Endothelial cell of umbilical vein (primary cell): ENCODE results near the gene IGF1. TPM values are rescaled to one million over a fixed set of nuclear protein-coding genes. Genes with fewer than 3 reads are reported as not detected.

ENCODE experiments used
- BruUV-seq: library from RNA; stranded (reverse); fragments of 400-500 nt; replicated peaks from 2 replicates; lab custom pipeline; 2021; lab: Mats Ljungman, UMichigan
- CTCF ChIA-PET: fragments of 300-600, 350-600 bp; sonication (Branson Sonifier 250); formaldehyde crosslinking; loops from one replicate; lab custom pipeline; 2021; ENCODE audit warnings: antibody characterized with exemption, inconsistent platforms; lab: Charles Lee
- POLR2A ChIA-PET: fragments of 300-600, 350-600 bp; sonication (Branson Sonifier 250); formaldehyde crosslinking; loops from one replicate; lab custom pipeline; 2021; ENCODE audit warnings: antibody characterized with exemption, inconsistent platforms; lab: Charles Lee
- DNase-seq: peaks from one replicate; pipeline ENCODE4 v3.0.0-alpha.2; 2011; ENCODE audit warnings: low read depth, low spot score
- FAIRE-seq: peaks from 2 replicates; lab custom pipeline; 2011; peaks lifted over from hg19 to GRCh38; lab: Jason Lieb, UNC
- H2AFZ ChIP-seq: 2 replicates; pipeline ENCODE4 v1.6.0; 2012; ENCODE audit warnings: low read depth, low read length, control low read depth, inconsistent platforms
- H3K27ac ChIP-seq: 2 replicates; pipeline ENCODE4 v1.5.1; 2011; ENCODE audit warnings: low read depth, mild to moderate bottlenecking, control low read depth, low read length, moderate library complexity; ENCODE audit not compliant: insufficient read depth
- H3K27me3 ChIP-seq, 2 experiments: 2 replicates each; pipeline versions ENCODE4 v1.6.0 to v1.6.1; 2011; ENCODE audit warnings: low read length in 2 of 2, mixed read lengths in 1 of 2; ENCODE audit not compliant: control insufficient read depth in 2 of 2, insufficient read depth in 2 of 2
- H3K36me3 ChIP-seq, 2 experiments: 2 replicates in 1 of 2; 3 replicates in 1 of 2; pipeline ENCODE4 v1.5.1; 2011; ENCODE audit warnings: low read length in 2 of 2, mild to moderate bottlenecking in 1 of 2, moderate library complexity in 1 of 2; ENCODE audit not compliant: control insufficient read depth in 2 of 2, insufficient read depth in 2 of 2; ENCODE audit errors: extremely low read depth in 1 of 2
- H3K4me1 ChIP-seq: 3 replicates; pipeline ENCODE4 v1.5.1; 2011; ENCODE audit warnings: mild to moderate bottlenecking, low read length; ENCODE audit not compliant: control insufficient read depth, insufficient read depth; ENCODE audit errors: extremely low read depth
- H3K4me2 ChIP-seq: 2 replicates; pipeline ENCODE4 v1.6.1; 2011; ENCODE audit warnings: low read length, control low read depth, mixed read lengths; ENCODE audit not compliant: insufficient read depth
- H3K4me3 ChIP-seq, 3 experiments: fragments of 200-600 bp in 1 of 3; sonication (generic), shearing (Covaris generic) in 1 of 3; replicated peaks in 1 of 3; 2 replicates each; pipeline ENCODE4 v1.5.1; 2011 to 2016; ENCODE audit warnings: control low read depth in 3 of 3, low read length in 3 of 3, mild to moderate bottlenecking in 2 of 3, inconsistent platforms in 1 of 3, low read depth in 1 of 3, moderate library complexity in 1 of 3; ENCODE audit not compliant: insufficient read depth in 1 of 3
- H3K79me2 ChIP-seq: 2 replicates; pipeline ENCODE4 v1.6.0; 2012; ENCODE audit warnings: low read length, inconsistent platforms; ENCODE audit not compliant: control insufficient read depth, insufficient read depth
- H3K9ac ChIP-seq: replicated peaks from 2 replicates; pipeline ENCODE3; 2011; ENCODE audit warnings: low read length, control low read depth; ENCODE audit not compliant: insufficient read depth; ENCODE audit errors: extremely low read depth
- H3K9me1 ChIP-seq: replicated peaks from 3 replicates; pipeline ENCODE4 v1.6.0; 2011; ENCODE audit warnings: mild to moderate bottlenecking, low read length; ENCODE audit not compliant: control insufficient read depth, insufficient read depth; ENCODE audit errors: extremely low read depth
- H3K9me3 ChIP-seq: replicated peaks from 2 replicates; pipeline ENCODE4 v1.5.1; 2012; ENCODE audit warnings: low read length, inconsistent platforms; ENCODE audit not compliant: control insufficient read depth, insufficient read depth
- H4K20me1 ChIP-seq: replicated peaks from 2 replicates; pipeline ENCODE3; 2011; ENCODE audit warnings: mild to moderate bottlenecking, low read length; ENCODE audit not compliant: control insufficient read depth, insufficient read depth; ENCODE audit errors: extremely low read depth
- EZH2 ChIP-seq: IDR thresholded peaks from 2 replicates; pipeline ENCODE4 v1.6.1; 2012; ENCODE audit warnings: borderline replicate concordance, low read depth, mild to moderate bottlenecking, moderate library complexity, low read length, inconsistent platforms; ENCODE audit not compliant: severe bottlenecking
- FOS ChIP-seq: IDR thresholded peaks from 2 replicates; pipeline ENCODE4 v1.6.1; 2011; ENCODE audit warnings: mild to moderate bottlenecking, low read length, moderate library complexity, borderline replicate concordance; ENCODE audit not compliant: insufficient read depth
- GATA2 ChIP-seq: IDR thresholded peaks from 2 replicates; pipeline ENCODE4 v1.7.0; 2011; ENCODE audit warnings: low read depth, mild to moderate bottlenecking, moderate library complexity, mixed read lengths, low read length; ENCODE audit not compliant: insufficient read length, insufficient read depth
- JUN ChIP-seq: IDR thresholded peaks from 2 replicates; pipeline ENCODE4 v1.6.1; 2011; ENCODE audit warnings: borderline replicate concordance, low read depth; ENCODE audit not compliant: insufficient read length, insufficient read depth
- MYC ChIP-seq: IDR thresholded peaks from one replicate; pipeline ENCODE4 v1.6.1; 2011; ENCODE audit warnings: mild to moderate bottlenecking, low read depth, low read length
- POLR2A ChIP-seq: IDR thresholded peaks from 2 replicates; pipeline ENCODE4 v1.6.1; 2012; ENCODE audit warnings: low read depth, mild to moderate bottlenecking, control low read depth, low read length
- POLR2AphosphoS5 ChIP-seq: IDR thresholded peaks from 2 replicates; pipeline ENCODE4 v1.6.1; 2012; ENCODE audit warnings: low read depth, mild to moderate bottlenecking, control low read depth, low read length, moderate library complexity; ENCODE audit not compliant: insufficient read depth
- dilution Hi-C: fragments of 300-500 bp; cut with MboI; formaldehyde crosslinking; loops from one replicate; pipeline ENCODE4 v1.15.0; 2019; ENCODE audit warnings: low sequenced_read_pairs; ENCODE audit not compliant: extremely low pct_ligation_motif_present
- intact Hi-C: fragments of 100-400 bp; cut with micrococcal nuclease; formaldehyde crosslinking; loops from one replicate; pipeline ENCODE4 v1.10.0; 2022
- polyA plus RNA-seq, 4 experiments: library from polyadenylated mRNA; depleted of rRNA in 3 of 4; stranded (reverse) in 3 of 4; unstranded in 1 of 4; fragments of >200 nt; gene quantifications; 2 replicates each; pipeline versions ENCODE4 v1.2.1 to v1.2.3, GENCODE V29; 2011 to 2012; ENCODE audit warnings: missing spikeins in 1 of 4
- total RNA-seq: library from RNA; stranded (reverse); gene quantifications from 2 replicates; pipeline ENCODE4 v1.2.3, GENCODE V29; 2021
- TF ChIP-seq, protein P1 (sequence below): IDR thresholded peaks from 2 replicates; pipeline ENCODE4 v1.6.1; 2011; ENCODE audit not compliant: insufficient read depth, insufficient read length
- TF ChIP-seq, protein P2 (sequence below), 2 donors: IDR thresholded peaks; 1 replicate in 1 of 2; 2 replicates in 1 of 2; pipeline ENCODE4 v1.5.1; 2011; ENCODE audit warnings: low read length in 2 of 2, mild to moderate bottlenecking in 2 of 2, moderate library complexity in 2 of 2, control low read depth in 1 of 2, inconsistent platforms in 1 of 2, low read depth in 1 of 2; ENCODE audit not compliant: insufficient read depth in 1 of 2; ENCODE audit errors: extremely low read depth in 1 of 2

The IGF1 gene
- total and polyA plus RNA-seq, 2 donors (not counting 3 experiments of a cell fraction or from before 2014, with no cell fraction given), result 0.10 TPM; not detected in 1

DNA sequence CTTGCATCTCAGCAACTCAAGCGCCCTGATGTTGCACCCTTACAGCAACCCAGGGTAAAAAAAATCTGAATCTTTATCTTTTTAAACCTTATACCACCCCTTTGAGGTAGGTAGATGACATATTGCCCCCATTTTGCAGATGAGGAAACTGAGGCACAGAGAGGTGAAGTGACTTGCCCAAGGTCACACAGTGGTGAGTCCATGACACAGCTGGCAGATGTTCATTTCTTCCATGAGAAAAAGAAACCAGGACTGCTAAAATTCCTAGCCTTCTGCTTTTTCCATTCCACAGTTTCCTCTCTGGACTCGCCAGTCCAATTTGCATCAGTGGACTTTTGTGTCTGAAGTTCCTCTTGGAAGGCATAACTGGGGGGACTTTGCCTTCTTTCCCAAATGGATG lies 79.3 kb downstream of the IGF1 start:
- TF ChIP-seq, protein P1, sequence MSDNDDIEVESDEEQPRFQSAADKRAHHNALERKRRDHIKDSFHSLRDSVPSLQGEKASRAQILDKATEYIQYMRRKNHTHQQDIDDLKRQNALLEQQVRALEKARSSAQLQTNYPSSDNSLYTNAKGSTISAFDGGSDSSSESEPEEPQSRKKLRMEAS, result no peak
- TF ChIP-seq, protein P2, sequence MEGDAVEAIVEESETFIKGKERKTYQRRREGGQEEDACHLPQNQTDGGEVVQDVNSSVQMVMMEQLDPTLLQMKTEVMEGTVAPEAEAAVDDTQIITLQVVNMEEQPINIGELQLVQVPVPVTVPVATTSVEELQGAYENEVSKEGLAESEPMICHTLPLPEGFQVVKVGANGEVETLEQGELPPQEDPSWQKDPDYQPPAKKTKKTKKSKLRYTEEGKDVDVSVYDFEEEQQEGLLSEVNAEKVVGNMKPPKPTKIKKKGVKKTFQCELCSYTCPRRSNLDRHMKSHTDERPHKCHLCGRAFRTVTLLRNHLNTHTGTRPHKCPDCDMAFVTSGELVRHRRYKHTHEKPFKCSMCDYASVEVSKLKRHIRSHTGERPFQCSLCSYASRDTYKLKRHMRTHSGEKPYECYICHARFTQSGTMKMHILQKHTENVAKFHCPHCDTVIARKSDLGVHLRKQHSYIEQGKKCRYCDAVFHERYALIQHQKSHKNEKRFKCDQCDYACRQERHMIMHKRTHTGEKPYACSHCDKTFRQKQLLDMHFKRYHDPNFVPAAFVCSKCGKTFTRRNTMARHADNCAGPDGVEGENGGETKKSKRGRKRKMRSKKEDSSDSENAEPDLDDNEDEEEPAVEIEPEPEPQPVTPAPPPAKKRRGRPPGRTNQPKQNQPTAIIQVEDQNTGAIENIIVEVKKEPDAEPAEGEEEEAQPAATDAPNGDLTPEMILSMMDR (IDR thresholded peaks at IDR 0.05; ENCODE audit: extremely low read depth in 1 of 2, insufficient read depth in 1 of 2, low read depth in 1 of 2, low read length in 2 of 2), result no peak
- intact Hi-C loops, result no loop called here

DNA sequence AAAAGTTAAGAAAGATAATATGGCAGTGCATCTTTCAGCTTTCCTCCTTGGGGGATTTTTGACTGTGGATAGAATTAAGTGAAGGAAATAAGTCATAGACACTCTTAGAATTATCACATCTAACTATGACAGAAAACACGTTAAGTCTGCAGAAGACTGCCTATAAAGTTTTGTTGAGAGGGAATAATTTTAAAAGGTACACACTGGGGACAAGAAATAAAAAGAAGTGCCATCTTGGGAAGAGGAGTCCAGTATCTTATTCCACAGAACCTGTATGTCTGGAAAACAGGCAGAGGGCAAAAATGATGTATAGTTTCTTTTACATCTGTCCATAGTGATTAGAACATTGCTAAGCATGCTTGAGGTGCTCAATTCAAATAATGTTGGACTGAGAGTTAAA lies 80.7 kb downstream of the IGF1 start:
- no peaks in the 10 kb centered on the region for H3K27me3 ChIP-seq
- intact Hi-C loops, result no loop called here
- H3K9me3 ChIP-seq, result no peaks in the 10 kb centered on the region
- H3K4me2 ChIP-seq, result no peak overlapping the region
- H3K36me3 ChIP-seq, result no peaks in the 10 kb centered on the region
- H3K79me2 ChIP-seq, result no peaks in the 10 kb centered on the region
- no peak for DNase-seq
- no peak overlapping the region for H3K9ac ChIP-seq
- TF ChIP-seq FOS (no peak), POLR2A (no peak), EZH2 (no peak), POLR2AphosphoS5 (no peak), MYC (no peak), GATA2 (no peak), JUN (no peak)
- TF ChIP-seq, protein P1, result no peak
- TF ChIP-seq, protein P2 (IDR thresholded peaks at IDR 0.05; ENCODE audit: extremely low read depth in 1 of 2, insufficient read depth in 1 of 2, low read depth in 1 of 2, low read length in 2 of 2), result no peak
- dilution Hi-C loops, result no loop called here
- H3K4me3 ChIP-seq, result no peak overlapping the region
- no peaks in the 10 kb centered on the region for H3K9me1 ChIP-seq
- ChIA-PET POLR2A (no interaction called here), CTCF (no interaction called here)
- H3K4me1 ChIP-seq, result no peaks in the 10 kb centered on the region
- H3K27ac ChIP-seq, result no peak overlapping the region
- H2AFZ ChIP-seq, result no peak overlapping the region
- FAIRE-seq, result no peak
- no peaks in the 10 kb centered on the region for H4K20me1 ChIP-seq
- BruUV-seq, result no TSS peak

More for the DNA sequence above, 79.3 kb downstream of the IGF1 start:
- ChIA-PET POLR2A (no interaction called here), CTCF (interaction anchor here (1.2 kb wide), 2 partner anchors 84 to 230 kb away, joined by 3 read pairs; no protein-coding TSS in a partner anchor)
- no TSS peak for BruUV-seq
- H3K27ac ChIP-seq, result no peak overlapping the region
- dilution Hi-C loops, result no loop called here
- no peak overlapping the region for H3K4me2 ChIP-seq
- no peaks in the 10 kb centered on the region for H3K9me3 ChIP-seq
- H2AFZ ChIP-seq, result no peak overlapping the region
- no peaks in the 10 kb centered on the region for H4K20me1 ChIP-seq
- H3K27me3 ChIP-seq, result no peaks in the 10 kb centered on the region
- H3K36me3 ChIP-seq, result no peaks in the 10 kb centered on the region
- DNase-seq (no peak), FAIRE-seq (no peak)
- H3K9me1 ChIP-seq, result no peaks in the 10 kb centered on the region
- H3K9ac ChIP-seq, result no peak overlapping the region
- no peak overlapping the region for H3K4me3 ChIP-seq
- no peaks in the 10 kb centered on the region for H3K4me1 ChIP-seq
- no peaks in the 10 kb centered on the region for H3K79me2 ChIP-seq
